CD14-positive monocyte (primary cell): ENCODE data around the gene CAMSAP2. TPM values are rescaled to one million over a fixed set of nuclear protein-coding genes. Genes with fewer than 3 reads are reported as not detected.

Experiments
- DNase-seq, 3 donors: peaks; one replicate each; pipeline ENCODE4 v3.0.0-alpha.2; 2011 to 2022
- H2AFZ ChIP-seq: 2 replicates; pipeline ENCODE4 v1.6.0; 2012; ENCODE audit warnings: mild to moderate bottlenecking, low read depth, low read length, inconsistent platforms; ENCODE audit not compliant: insufficient read depth, poor library complexity, severe bottlenecking
- H3K27ac ChIP-seq, 2 donors: 1 replicate in 1 of 2; 2 replicates in 1 of 2; pipeline ENCODE4 v1.5.1; 2012 to 2013; ENCODE audit warnings: low read length in 2 of 2, control low read depth in 1 of 2, inconsistent platforms in 1 of 2, low read depth in 1 of 2, mild to moderate bottlenecking in 1 of 2
- H3K27me3 ChIP-seq, 2 donors: one replicate each; pipeline versions ENCODE4 v1.6.0 to v1.6.1; 2011 to 2013; ENCODE audit warnings: low read length in 2 of 2; ENCODE audit not compliant: control insufficient read depth in 2 of 2, insufficient read depth in 2 of 2
- H3K36me3 ChIP-seq, 2 donors: replicated peaks in 1 of 2; 1 replicate in 1 of 2; 2 replicates in 1 of 2; pipeline versions ENCODE4 v1.5.1 to v1.6.1; 2012 to 2013; ENCODE audit warnings: low read length in 2 of 2, control low read depth in 1 of 2, inconsistent platforms in 1 of 2, mild to moderate bottlenecking in 1 of 2; ENCODE audit not compliant: insufficient read depth in 2 of 2, control insufficient read depth in 1 of 2
- H3K4me1 ChIP-seq, 2 donors: 1 replicate in 1 of 2; 2 replicates in 1 of 2; pipeline versions ENCODE4 v1.5.1 to v1.6.1; 2012 to 2013; ENCODE audit warnings: low read length in 2 of 2, control low read depth in 1 of 2, inconsistent platforms in 1 of 2, mild to moderate bottlenecking in 1 of 2, moderate library complexity in 1 of 2; ENCODE audit not compliant: insufficient read depth in 2 of 2, control insufficient read depth in 1 of 2
- H3K4me2 ChIP-seq: replicated peaks from 2 replicates; pipeline ENCODE3; 2012; ENCODE audit warnings: low read length, moderate library complexity, mild to moderate bottlenecking; ENCODE audit not compliant: poor library complexity, severe bottlenecking; ENCODE audit errors: extremely low read depth
- H3K4me3 ChIP-seq, 3 experiments: fragments of 200-600 bp in 1 of 3; sonication (generic) in 1 of 3; replicated peaks in 1 of 3; 1 replicate in 2 of 3; 2 replicates in 1 of 3; pipeline ENCODE4 v1.5.1; 2011 to 2013; ENCODE audit warnings: low read length in 3 of 3, mild to moderate bottlenecking in 3 of 3, control low read depth in 2 of 3, low read depth in 2 of 3, inconsistent platforms in 1 of 3, moderate library complexity in 1 of 3
- H3K79me2 ChIP-seq: 2 replicates; pipeline ENCODE4 v1.6.0; 2012; ENCODE audit warnings: mild to moderate bottlenecking, control low read depth, inconsistent platforms, low read length, moderate library complexity; ENCODE audit not compliant: insufficient read depth
- H3K9ac ChIP-seq: 2 replicates; pipeline ENCODE4 v1.6.0; 2017; ENCODE audit warnings: low read length, mild to moderate bottlenecking; ENCODE audit not compliant: insufficient read depth, poor library complexity, severe bottlenecking
- H3K9me3 ChIP-seq, 2 donors: replicated peaks in 1 of 2; 1 replicate in 1 of 2; 2 replicates in 1 of 2; pipeline versions ENCODE4 v1.5.1 to v1.6.1; 2012 to 2013; ENCODE audit warnings: low read length in 2 of 2, control low read depth in 1 of 2; ENCODE audit not compliant: control insufficient read depth in 1 of 2, insufficient read depth in 1 of 2
- H4K20me1 ChIP-seq: 2 replicates; pipeline ENCODE4 v1.6.0; 2012; ENCODE audit warnings: mild to moderate bottlenecking, low read length, control low read depth, moderate library complexity; ENCODE audit not compliant: insufficient read depth
- H3K27ac Mint-ChIP-seq, 7 donors: one replicate each; pipeline ENCODE4 v1.8.0; 2020; ENCODE audit warnings: mild to moderate bottlenecking in 7 of 7, mixed read lengths in 7 of 7, moderate library complexity in 6 of 7, inconsistent platforms in 2 of 7
- H3K27me3 Mint-ChIP-seq, 3 donors: one replicate each; pipeline ENCODE4 v1.8.0; 2021 to 2022; ENCODE audit warnings: low read depth in 3 of 3, mild to moderate bottlenecking in 3 of 3, mixed read lengths in 3 of 3, moderate library complexity in 3 of 3, inconsistent platforms in 1 of 3
- H3K36me3 Mint-ChIP-seq, 2 donors: one replicate each; pipeline ENCODE4 v1.8.0; 2020; ENCODE audit warnings: mixed read lengths in 2 of 2, inconsistent platforms in 1 of 2, mild to moderate bottlenecking in 1 of 2
- H3K4me1 Mint-ChIP-seq: one replicate; pipeline ENCODE4 v1.8.0; 2020; ENCODE audit warnings: mild to moderate bottlenecking, mixed read lengths
- H3K4me3 Mint-ChIP-seq, 2 donors: one replicate each; pipeline ENCODE4 v1.8.0; 2020; ENCODE audit warnings: mild to moderate bottlenecking in 2 of 2, mixed read lengths in 2 of 2, moderate library complexity in 1 of 2
- H3K9me3 Mint-ChIP-seq, 7 donors: one replicate each; pipeline ENCODE4 v1.8.0; 2020 to 2022; ENCODE audit warnings: mixed read lengths in 7 of 7, mild to moderate bottlenecking in 6 of 7, moderate library complexity in 6 of 7, inconsistent platforms in 2 of 7
- WGBS: methylation state at CpG from one replicate; pipeline ENCODE4 v1.1.5; 2013; ENCODE audit warnings: missing lambda C conversion rate; ENCODE audit not compliant: insufficient coverage; 5-methylcytosine and 5-hydroxymethylcytosine counted together
- intact Hi-C, 2 donors: fragments of 100-400 bp; cut with micrococcal nuclease; formaldehyde crosslinking; loops; one replicate each; pipeline versions ENCODE4 v1.15.0 to v1.15.1; 2023
- polyA plus RNA-seq, 3 donors: library from polyadenylated mRNA; depleted of rRNA in 1 of 3; unstranded in 2 of 3; stranded (reverse) in 1 of 3; fragments of 300-500 nt in 2 of 3; fragments of >200 nt in 1 of 3; fragmentation: Illumina TruSeq in 2 of 3; gene quantifications; 1 replicate in 2 of 3; 2 replicates in 1 of 3; pipeline ENCODE4 v1.2.3, GENCODE V29; 2012 to 2021
- TF ChIP-seq, protein P1 (sequence below): fragments of 200-600 bp; IDR thresholded peaks from one replicate; pipeline ENCODE4 v1.8.0; 2022; ENCODE audit warnings: antibody characterized with exemption, mild to moderate bottlenecking

Gene CAMSAP2
- polyA plus RNA-seq, 3 donors = 0.89 to 1.3 (median 0.90) TPM

GRCh38 chr1:200784576-200784975 is 45.9 kb downstream of the CAMSAP2 start:
- intact Hi-C loops = no loop called here
- WGBS = no CpG with 5 or more reads among the region's 4 CpGs
- H3K79me2 ChIP-seq = no peaks in the 10 kb centered on the region

DNA sequence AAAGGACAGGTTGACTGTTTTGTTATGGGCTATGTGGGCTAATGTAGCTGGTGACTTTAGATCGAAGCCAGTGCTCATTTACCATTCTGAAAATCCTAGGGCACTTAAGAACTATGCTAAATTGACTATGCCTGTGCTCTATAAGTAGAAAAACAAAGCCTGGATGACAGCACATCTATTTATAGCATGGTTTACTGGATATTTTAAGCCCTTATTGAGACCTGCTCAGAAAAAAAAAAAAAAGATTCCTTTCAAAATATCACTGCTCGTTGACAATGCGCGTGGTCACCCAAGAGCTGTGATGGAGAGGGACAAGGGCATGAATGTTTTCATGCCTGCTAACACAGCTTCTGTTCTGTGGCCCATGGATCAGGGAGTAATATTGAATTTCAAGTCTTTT is 48.1 kb downstream of the CAMSAP2 start:
- no peaks in the 10 kb centered on the region for H3K36me3 Mint-ChIP-seq

More at GRCh38 chr1:200784576-200784975, 45.9 kb downstream of the CAMSAP2 start:
- Mint-ChIP-seq H3K9me3 (peaks cover 0 to 15% (median 8%) of the 10 kb centered on the region in 7 donors), H3K36me3 (no peaks in the 10 kb centered on the region), H3K4me1 (peaks cover 4% of the 10 kb centered on the region), H3K27me3 (peaks cover 0 to 5% (median 1%) of the 10 kb centered on the region in 3 donors), H3K4me3 (no peak overlapping the region), H3K27ac (no peak overlapping the region)
- no peaks in the 10 kb centered on the region for H3K4me1 ChIP-seq
- H4K20me1 ChIP-seq = no peaks in the 10 kb centered on the region
- no peak for DNase-seq
- no peaks in the 10 kb centered on the region for H3K27me3 ChIP-seq
- H3K4me3 ChIP-seq = no peak overlapping the region
- H2AFZ ChIP-seq = no peak overlapping the region
- TF ChIP-seq, protein P1, sequence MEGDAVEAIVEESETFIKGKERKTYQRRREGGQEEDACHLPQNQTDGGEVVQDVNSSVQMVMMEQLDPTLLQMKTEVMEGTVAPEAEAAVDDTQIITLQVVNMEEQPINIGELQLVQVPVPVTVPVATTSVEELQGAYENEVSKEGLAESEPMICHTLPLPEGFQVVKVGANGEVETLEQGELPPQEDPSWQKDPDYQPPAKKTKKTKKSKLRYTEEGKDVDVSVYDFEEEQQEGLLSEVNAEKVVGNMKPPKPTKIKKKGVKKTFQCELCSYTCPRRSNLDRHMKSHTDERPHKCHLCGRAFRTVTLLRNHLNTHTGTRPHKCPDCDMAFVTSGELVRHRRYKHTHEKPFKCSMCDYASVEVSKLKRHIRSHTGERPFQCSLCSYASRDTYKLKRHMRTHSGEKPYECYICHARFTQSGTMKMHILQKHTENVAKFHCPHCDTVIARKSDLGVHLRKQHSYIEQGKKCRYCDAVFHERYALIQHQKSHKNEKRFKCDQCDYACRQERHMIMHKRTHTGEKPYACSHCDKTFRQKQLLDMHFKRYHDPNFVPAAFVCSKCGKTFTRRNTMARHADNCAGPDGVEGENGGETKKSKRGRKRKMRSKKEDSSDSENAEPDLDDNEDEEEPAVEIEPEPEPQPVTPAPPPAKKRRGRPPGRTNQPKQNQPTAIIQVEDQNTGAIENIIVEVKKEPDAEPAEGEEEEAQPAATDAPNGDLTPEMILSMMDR = no peak
- no peak overlapping the region for H3K27ac ChIP-seq
- no peak overlapping the region for H3K9ac ChIP-seq
- H3K36me3 ChIP-seq = no peaks in the 10 kb centered on the region
- no peaks in the 10 kb centered on the region for H3K9me3 ChIP-seq
- no peak overlapping the region for H3K4me2 ChIP-seq

More for the DNA sequence above, 48.1 kb downstream of the CAMSAP2 start:
- no peak overlapping the region for H3K27ac ChIP-seq
- intact Hi-C loops = no loop called here
- no peaks in the 10 kb centered on the region for H3K79me2 ChIP-seq
- H3K4me1 Mint-ChIP-seq = no peaks in the 10 kb centered on the region
- no peaks in the 10 kb centered on the region for H4K20me1 ChIP-seq
- H3K36me3 ChIP-seq = no peaks in the 10 kb centered on the region
- H3K27me3 Mint-ChIP-seq = peaks cover 0 to 5% (median 1%) of the 10 kb centered on the region in 3 donors
- no peak overlapping the region for H3K9ac ChIP-seq
- H3K27me3 ChIP-seq = no peaks in the 10 kb centered on the region
- no peak overlapping the region for H3K4me3 Mint-ChIP-seq
- H3K4me1 ChIP-seq = no peaks in the 10 kb centered on the region
- no peaks in the 10 kb centered on the region for H3K9me3 ChIP-seq
- TF ChIP-seq, protein P1 = no peak
- WGBS = no CpG with 5 or more reads among the region's 4 CpGs
- no peak overlapping the region for H3K4me3 ChIP-seq
- no peak overlapping the region for H2AFZ ChIP-seq
- DNase-seq = no peak
- H3K4me2 ChIP-seq = no peak overlapping the region
- no peak overlapping the region for H3K27ac Mint-ChIP-seq
- peaks cover 0 to 15% (median 8%) of the 10 kb centered on the region in 7 donors for H3K9me3 Mint-ChIP-seq
